WTC11 (cell line): ENCODE measurements around the gene FAM107B. TPM values are rescaled to one million over a fixed set of nuclear protein-coding genes. Genes with fewer than 3 reads are reported as not detected.

ENCODE experiments used
- ATAC-seq: fragments of 200-7000 bp; cut with Tn5 transposase; 2 replicates; pipeline ENCODE4 v1.10.0; 2021; ENCODE audit warnings: mild to moderate bottlenecking, moderate library complexity
- CTCF ChIA-PET: fragments of 300-600 bp; sonication (Branson Sonifier 250); formaldehyde crosslinking; loops from one replicate; lab custom pipeline; 2021; ENCODE audit warnings: antibody characterized with exemption; lab: Charles Lee
- POLR2A ChIA-PET: fragments of 350-600 bp; sonication (Branson Sonifier 250); formaldehyde crosslinking; loops from one replicate; lab custom pipeline; 2021; ENCODE audit warnings: antibody characterized with exemption; lab: Charles Lee
- DNase-seq: peaks from one replicate; pipeline ENCODE4 v3.0.0; 2021; ENCODE audit warnings: low spot score
- H3K27ac Mint-ChIP-seq: 2 replicates; pipeline ENCODE4 v1.8.0; 2021; ENCODE audit warnings: mixed read lengths
- H3K27me3 Mint-ChIP-seq: 2 replicates; pipeline ENCODE4 v1.8.0; 2021; ENCODE audit warnings: low read depth, mild to moderate bottlenecking, moderate library complexity, mixed read lengths
- H3K36me3 Mint-ChIP-seq: 2 replicates; pipeline ENCODE4 v1.8.0; 2021; ENCODE audit warnings: mixed read lengths
- H3K4me1 Mint-ChIP-seq: 2 replicates; pipeline ENCODE4 v1.8.0; 2022; ENCODE audit warnings: mixed read lengths
- H3K4me3 Mint-ChIP-seq: 2 replicates; pipeline ENCODE4 v1.8.0; 2021; ENCODE audit warnings: mild to moderate bottlenecking, moderate library complexity, mixed read lengths
- H3K9me3 Mint-ChIP-seq: 2 replicates; pipeline ENCODE4 v1.8.0; 2021; ENCODE audit warnings: mixed read lengths
- ESRRA ChIP-seq: sonication (generic); formaldehyde crosslinking; IDR thresholded peaks from 2 replicates; pipeline ENCODE4 v1.8.1; 2022; ENCODE audit warnings: mild to moderate bottlenecking, missing genetic modification reagents, borderline replicate concordance
- GABPB1 ChIP-seq: sonication (generic); formaldehyde crosslinking; IDR thresholded peaks from 2 replicates; pipeline ENCODE4 v1.8.1; 2023; ENCODE audit warnings: mild to moderate bottlenecking, missing genetic modification reagents
- GTF2I ChIP-seq: fragments of 250-450 bp; sonication (Bioruptor Pico); conservative IDR thresholded peaks from 2 replicates; pipeline ENCODE4 v1.4.0; 2021; ENCODE audit warnings: mild to moderate bottlenecking
- IRF2 ChIP-seq: sonication (generic); formaldehyde crosslinking; IDR thresholded peaks from 2 replicates; pipeline ENCODE4 v1.8.0; 2022; ENCODE audit warnings: low read depth, missing genetic modification reagents, borderline replicate concordance
- MXD4 ChIP-seq: fragments of 250-450 bp; sonication (Bioruptor Pico); IDR thresholded peaks from 2 replicates; pipeline ENCODE4 v1.8.0; 2021; ENCODE audit warnings: mild to moderate bottlenecking, moderate library complexity, borderline replicate concordance
- NFATC4 ChIP-seq: fragments of 250-450 bp; sonication (Bioruptor Pico); IDR thresholded peaks from 2 replicates; pipeline ENCODE4 v1.9.0; 2021; ENCODE audit warnings: mild to moderate bottlenecking
- NFYB ChIP-seq: sonication (generic); formaldehyde crosslinking; conservative IDR thresholded peaks from 2 replicates; pipeline ENCODE4 v1.8.0; 2022; ENCODE audit warnings: low read depth, missing genetic modification reagents
- NR1H2 ChIP-seq: sonication (generic); formaldehyde crosslinking; IDR thresholded peaks from 2 replicates; pipeline ENCODE4 v1.9.0; 2021; ENCODE audit warnings: mild to moderate bottlenecking, moderate library complexity, missing genetic modification reagents
- NR3C1 ChIP-seq: sonication (generic); formaldehyde crosslinking; conservative IDR thresholded peaks from 2 replicates; pipeline ENCODE4 v1.8.1; 2023; ENCODE audit warnings: low read depth, mild to moderate bottlenecking, missing genetic modification reagents
- OVOL2 ChIP-seq: fragments of 250-450 bp; sonication (Bioruptor Pico); IDR thresholded peaks from 2 replicates; pipeline ENCODE4 v1.9.0; 2021; ENCODE audit warnings: mild to moderate bottlenecking, borderline replicate concordance
- RELA ChIP-seq: sonication (generic); formaldehyde crosslinking; IDR thresholded peaks from 2 replicates; pipeline ENCODE4 v1.8.1; 2022; ENCODE audit warnings: missing genetic modification reagents, mild to moderate bottlenecking, borderline replicate concordance
- SOX15 ChIP-seq: fragments of 250-450 bp; sonication (Bioruptor Pico); IDR thresholded peaks from 2 replicates; pipeline ENCODE4 v1.9.0; 2021; ENCODE audit warnings: mild to moderate bottlenecking
- TCF7 ChIP-seq: sonication (generic); formaldehyde crosslinking; IDR thresholded peaks from 2 replicates; pipeline ENCODE4 v1.8.0; 2022; ENCODE audit warnings: mild to moderate bottlenecking, low read depth, missing genetic modification reagents, moderate library complexity
- ZNF138 ChIP-seq: sonication (generic); formaldehyde crosslinking; conservative IDR thresholded peaks from 2 replicates; pipeline ENCODE4 v1.8.1; 2022; ENCODE audit warnings: mild to moderate bottlenecking, moderate library complexity, missing genetic modification reagents
- ZNF416 ChIP-seq: fragments of 250-450 bp; sonication (Bioruptor Pico); IDR thresholded peaks from 2 replicates; pipeline ENCODE4 v1.9.0; 2021; ENCODE audit warnings: mild to moderate bottlenecking, inconsistent platforms
- ZNF423 ChIP-seq: fragments of 250-450 bp; sonication (Bioruptor Pico); IDR thresholded peaks from 2 replicates; pipeline ENCODE4 v2.1.2; 2022; ENCODE audit warnings: mild to moderate bottlenecking, moderate library complexity
- total RNA-seq: library from RNA; stranded (reverse); gene quantifications from 3 replicates; pipeline ENCODE4 v1.2.3, GENCODE V29; 2021
- TF ChIP-seq, protein P1 (sequence below): sonication (generic); formaldehyde crosslinking; IDR thresholded peaks from 2 replicates; pipeline ENCODE4 v1.8.1; 2022; ENCODE audit warnings: missing genetic modification reagents, borderline replicate concordance
- TF ChIP-seq, protein P2 (sequence below): sonication (generic); formaldehyde crosslinking; IDR thresholded peaks from 2 replicates; pipeline ENCODE4 v1.8.1; 2022; ENCODE audit warnings: mild to moderate bottlenecking, moderate library complexity, missing genetic modification reagents
- TF ChIP-seq, protein P3 (sequence below): sonication (generic); formaldehyde crosslinking; IDR thresholded peaks from 2 replicates; pipeline ENCODE4 v1.8.0; 2022; ENCODE audit warnings: mild to moderate bottlenecking, missing genetic modification reagents
- TF ChIP-seq, protein P4 (sequence below): sonication (generic); formaldehyde crosslinking; IDR thresholded peaks from 2 replicates; pipeline ENCODE4 v1.8.0; 2022; ENCODE audit warnings: mild to moderate bottlenecking, missing genetic modification reagents
- TF ChIP-seq, protein P5 (sequence below): sonication (generic); formaldehyde crosslinking; IDR thresholded peaks from 2 replicates; pipeline ENCODE4 v1.8.1; 2022; ENCODE audit warnings: mild to moderate bottlenecking, missing genetic modification reagents, moderate library complexity, borderline replicate concordance
- TF ChIP-seq, protein P6 (sequence below): sonication (generic); formaldehyde crosslinking; IDR thresholded peaks from 2 replicates; pipeline ENCODE4 v1.8.0; 2023; ENCODE audit warnings: missing genetic modification reagents
- TF ChIP-seq, protein P7 (sequence below): fragments of 250-450 bp; sonication (Bioruptor Pico); IDR thresholded peaks from 2 replicates; pipeline ENCODE4 v1.9.0; 2021; ENCODE audit warnings: mild to moderate bottlenecking
- TF ChIP-seq, protein P8 (sequence below): sonication (generic); formaldehyde crosslinking; IDR thresholded peaks from 2 replicates; pipeline ENCODE4 v1.8.1; 2023; ENCODE audit warnings: mild to moderate bottlenecking, moderate library complexity, missing genetic modification reagents

The FAM107B gene
- total RNA-seq, 1 experiment from 2014 or later = 22.4 TPM

DNA sequence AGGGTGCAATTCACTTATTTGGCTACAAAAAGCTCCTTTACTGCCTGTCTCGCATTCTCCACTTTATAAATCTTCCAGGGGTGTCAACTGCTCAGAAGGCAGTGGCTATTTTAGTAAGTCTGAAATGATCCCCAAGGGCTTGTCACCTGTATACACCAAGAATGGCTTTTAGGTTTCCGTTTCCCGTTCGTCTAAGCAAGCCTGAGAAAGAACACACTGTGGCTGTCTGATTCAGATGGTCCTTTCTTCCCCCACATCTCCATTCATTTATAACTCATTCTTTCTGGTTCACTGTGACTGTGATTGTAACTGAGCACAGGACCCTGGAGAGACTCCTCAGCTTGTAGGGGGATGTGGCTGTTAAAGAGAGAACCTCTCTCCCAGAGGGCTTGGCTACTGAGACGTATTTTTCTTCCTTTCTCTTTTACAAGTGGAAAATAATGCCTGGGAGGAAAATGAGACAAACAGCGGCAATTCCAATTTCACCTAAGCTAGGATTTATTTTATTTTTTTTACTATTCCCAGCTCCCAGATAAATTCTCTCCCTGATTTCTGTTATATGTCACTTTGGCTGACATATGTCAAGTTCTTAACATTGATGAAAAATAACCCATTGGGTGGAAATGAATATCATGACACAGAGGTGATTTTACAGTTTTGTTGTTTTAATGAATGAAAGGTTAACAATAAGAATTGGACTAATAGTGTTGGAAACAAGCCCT lies 129.3 kb downstream of the FAM107B start:
- TF ChIP-seq, protein P1, sequence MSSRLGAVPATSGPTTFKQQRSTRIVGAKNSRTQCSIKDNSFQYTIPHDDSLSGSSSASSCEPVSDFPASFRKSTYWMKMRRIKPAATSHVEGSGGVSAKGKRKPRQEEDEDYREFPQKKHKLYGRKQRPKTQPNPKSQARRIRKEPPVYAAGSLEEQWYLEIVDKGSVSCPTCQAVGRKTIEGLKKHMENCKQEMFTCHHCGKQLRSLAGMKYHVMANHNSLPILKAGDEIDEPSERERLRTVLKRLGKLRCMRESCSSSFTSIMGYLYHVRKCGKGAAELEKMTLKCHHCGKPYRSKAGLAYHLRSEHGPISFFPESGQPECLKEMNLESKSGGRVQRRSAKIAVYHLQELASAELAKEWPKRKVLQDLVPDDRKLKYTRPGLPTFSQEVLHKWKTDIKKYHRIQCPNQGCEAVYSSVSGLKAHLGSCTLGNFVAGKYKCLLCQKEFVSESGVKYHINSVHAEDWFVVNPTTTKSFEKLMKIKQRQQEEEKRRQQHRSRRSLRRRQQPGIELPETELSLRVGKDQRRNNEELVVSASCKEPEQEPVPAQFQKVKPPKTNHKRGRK (CRISPR knock-in tag) = no peak
- TF ChIP-seq, protein P2, sequence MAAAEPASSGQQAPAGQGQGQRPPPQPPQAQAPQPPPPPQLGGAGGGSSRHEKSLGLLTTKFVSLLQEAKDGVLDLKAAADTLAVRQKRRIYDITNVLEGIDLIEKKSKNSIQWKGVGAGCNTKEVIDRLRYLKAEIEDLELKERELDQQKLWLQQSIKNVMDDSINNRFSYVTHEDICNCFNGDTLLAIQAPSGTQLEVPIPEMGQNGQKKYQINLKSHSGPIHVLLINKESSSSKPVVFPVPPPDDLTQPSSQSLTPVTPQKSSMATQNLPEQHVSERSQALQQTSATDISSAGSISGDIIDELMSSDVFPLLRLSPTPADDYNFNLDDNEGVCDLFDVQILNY (CRISPR knock-in tag) = no peak
- TF ChIP-seq ZNF416 (CRISPR knock-in tag) = no peak
- no peak for TF ChIP-seq IRF2
- TF ChIP-seq ESRRA (CRISPR knock-in tag) = no peak
- TF ChIP-seq, protein P3, sequence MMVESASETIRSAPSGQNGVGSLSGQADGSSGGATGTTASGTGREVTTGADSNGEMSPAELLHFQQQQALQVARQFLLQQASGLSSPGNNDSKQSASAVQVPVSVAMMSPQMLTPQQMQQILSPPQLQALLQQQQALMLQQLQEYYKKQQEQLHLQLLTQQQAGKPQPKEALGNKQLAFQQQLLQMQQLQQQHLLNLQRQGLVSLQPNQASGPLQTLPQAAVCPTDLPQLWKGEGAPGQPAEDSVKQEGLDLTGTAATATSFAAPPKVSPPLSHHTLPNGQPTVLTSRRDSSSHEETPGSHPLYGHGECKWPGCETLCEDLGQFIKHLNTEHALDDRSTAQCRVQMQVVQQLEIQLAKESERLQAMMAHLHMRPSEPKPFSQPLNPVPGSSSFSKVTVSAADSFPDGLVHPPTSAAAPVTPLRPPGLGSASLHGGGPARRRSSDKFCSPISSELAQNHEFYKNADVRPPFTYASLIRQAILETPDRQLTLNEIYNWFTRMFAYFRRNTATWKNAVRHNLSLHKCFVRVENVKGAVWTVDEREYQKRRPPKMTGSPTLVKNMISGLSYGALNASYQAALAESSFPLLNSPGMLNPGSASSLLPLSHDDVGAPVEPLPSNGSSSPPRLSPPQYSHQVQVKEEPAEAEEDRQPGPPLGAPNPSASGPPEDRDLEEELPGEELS (CRISPR knock-in tag) = no peak
- no peak for TF ChIP-seq NFYB (CRISPR knock-in tag)
- no peak for TF ChIP-seq SOX15
- TF ChIP-seq, protein P4, sequence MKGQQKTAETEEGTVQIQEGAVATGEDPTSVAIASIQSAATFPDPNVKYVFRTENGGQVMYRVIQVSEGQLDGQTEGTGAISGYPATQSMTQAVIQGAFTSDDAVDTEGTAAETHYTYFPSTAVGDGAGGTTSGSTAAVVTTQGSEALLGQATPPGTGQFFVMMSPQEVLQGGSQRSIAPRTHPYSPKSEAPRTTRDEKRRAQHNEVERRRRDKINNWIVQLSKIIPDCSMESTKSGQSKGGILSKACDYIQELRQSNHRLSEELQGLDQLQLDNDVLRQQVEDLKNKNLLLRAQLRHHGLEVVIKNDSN = no peak
- TF ChIP-seq, protein P5, sequence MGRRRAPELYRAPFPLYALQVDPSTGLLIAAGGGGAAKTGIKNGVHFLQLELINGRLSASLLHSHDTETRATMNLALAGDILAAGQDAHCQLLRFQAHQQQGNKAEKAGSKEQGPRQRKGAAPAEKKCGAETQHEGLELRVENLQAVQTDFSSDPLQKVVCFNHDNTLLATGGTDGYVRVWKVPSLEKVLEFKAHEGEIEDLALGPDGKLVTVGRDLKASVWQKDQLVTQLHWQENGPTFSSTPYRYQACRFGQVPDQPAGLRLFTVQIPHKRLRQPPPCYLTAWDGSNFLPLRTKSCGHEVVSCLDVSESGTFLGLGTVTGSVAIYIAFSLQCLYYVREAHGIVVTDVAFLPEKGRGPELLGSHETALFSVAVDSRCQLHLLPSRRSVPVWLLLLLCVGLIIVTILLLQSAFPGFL (CRISPR knock-in tag) = no peak
- POLR2A ChIA-PET = interaction anchor here (0.7 kb wide), 1 partner anchor 8 kb away, joined by 3 read pairs; no protein-coding TSS in a partner anchor
- Mint-ChIP-seq H3K4me1 (peaks cover 27% of the 10 kb centered on the region), H3K27me3 (peaks cover 7% of the 10 kb centered on the region; the same call in 1 of the 2 replicates), H3K4me3 (no peak overlapping the region), H3K36me3 (no peaks in the 10 kb centered on the region), H3K9me3 (peaks cover 19% of the 10 kb centered on the region), H3K27ac (no peak overlapping the region)
- DNase-seq (no peak), ATAC-seq (no peak)
- CTCF ChIA-PET = no interaction called here

DNA sequence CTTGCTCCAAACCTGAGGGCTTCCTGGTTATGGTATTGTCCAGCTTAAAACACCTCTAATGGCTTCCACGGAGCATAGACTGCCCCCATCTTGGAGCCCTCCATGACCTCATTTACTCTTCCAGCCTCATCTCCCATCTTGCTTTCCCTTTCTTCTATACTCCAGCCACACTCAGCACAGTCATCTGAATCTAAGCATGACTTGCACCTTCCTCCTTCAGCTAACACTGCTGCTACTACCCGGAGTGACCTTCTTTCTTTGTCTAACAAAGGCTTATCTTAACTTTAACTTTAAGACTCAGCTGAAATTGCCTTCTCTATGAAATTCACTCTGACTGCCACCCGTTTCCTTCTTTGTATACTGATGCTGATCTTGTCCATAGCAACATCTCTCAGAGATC lies 135.1 kb downstream of the FAM107B start:
- CTCF ChIA-PET = no interaction called here
- H3K4me3 Mint-ChIP-seq = no peak overlapping the region
- DNase-seq = no peak
- no peaks in the 10 kb centered on the region for H3K36me3 Mint-ChIP-seq
- H3K27me3 Mint-ChIP-seq = peaks cover 57% of the 10 kb centered on the region
- no peak overlapping the region for H3K27ac Mint-ChIP-seq
- no peak for ATAC-seq
- peaks cover 12% of the 10 kb centered on the region; the same call in 1 of the 2 replicates for H3K9me3 Mint-ChIP-seq
- H3K4me1 Mint-ChIP-seq = peaks cover 13% of the 10 kb centered on the region
- POLR2A ChIA-PET = no interaction called here
- TF ChIP-seq, protein P6, sequence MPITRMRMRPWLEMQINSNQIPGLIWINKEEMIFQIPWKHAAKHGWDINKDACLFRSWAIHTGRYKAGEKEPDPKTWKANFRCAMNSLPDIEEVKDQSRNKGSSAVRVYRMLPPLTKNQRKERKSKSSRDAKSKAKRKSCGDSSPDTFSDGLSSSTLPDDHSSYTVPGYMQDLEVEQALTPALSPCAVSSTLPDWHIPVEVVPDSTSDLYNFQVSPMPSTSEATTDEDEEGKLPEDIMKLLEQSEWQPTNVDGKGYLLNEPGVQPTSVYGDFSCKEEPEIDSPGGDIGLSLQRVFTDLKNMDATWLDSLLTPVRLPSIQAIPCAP (CRISPR knock-in tag) = no peak
- TF ChIP-seq ZNF423 (CRISPR knock-in tag) (no peak), TCF7 (no peak), OVOL2 (no peak), ZNF416 (CRISPR knock-in tag) (no peak), ZNF138 (CRISPR knock-in tag) (no peak), NR3C1 (CRISPR knock-in tag) (no peak), MXD4 (CRISPR knock-in tag) (no peak), NFATC4 (CRISPR knock-in tag) (no peak), NFYB (CRISPR knock-in tag) (no peak), GABPB1 (CRISPR knock-in tag) (no peak), NR1H2 (CRISPR knock-in tag) (no peak), RELA (no peak), GTF2I (CRISPR knock-in tag) (no peak)
- TF ChIP-seq, protein P7, sequence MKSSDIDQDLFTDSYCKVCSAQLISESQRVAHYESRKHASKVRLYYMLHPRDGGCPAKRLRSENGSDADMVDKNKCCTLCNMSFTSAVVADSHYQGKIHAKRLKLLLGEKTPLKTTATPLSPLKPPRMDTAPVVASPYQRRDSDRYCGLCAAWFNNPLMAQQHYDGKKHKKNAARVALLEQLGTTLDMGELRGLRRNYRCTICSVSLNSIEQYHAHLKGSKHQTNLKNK (CRISPR knock-in tag) = no peak
- TF ChIP-seq, protein P8, sequence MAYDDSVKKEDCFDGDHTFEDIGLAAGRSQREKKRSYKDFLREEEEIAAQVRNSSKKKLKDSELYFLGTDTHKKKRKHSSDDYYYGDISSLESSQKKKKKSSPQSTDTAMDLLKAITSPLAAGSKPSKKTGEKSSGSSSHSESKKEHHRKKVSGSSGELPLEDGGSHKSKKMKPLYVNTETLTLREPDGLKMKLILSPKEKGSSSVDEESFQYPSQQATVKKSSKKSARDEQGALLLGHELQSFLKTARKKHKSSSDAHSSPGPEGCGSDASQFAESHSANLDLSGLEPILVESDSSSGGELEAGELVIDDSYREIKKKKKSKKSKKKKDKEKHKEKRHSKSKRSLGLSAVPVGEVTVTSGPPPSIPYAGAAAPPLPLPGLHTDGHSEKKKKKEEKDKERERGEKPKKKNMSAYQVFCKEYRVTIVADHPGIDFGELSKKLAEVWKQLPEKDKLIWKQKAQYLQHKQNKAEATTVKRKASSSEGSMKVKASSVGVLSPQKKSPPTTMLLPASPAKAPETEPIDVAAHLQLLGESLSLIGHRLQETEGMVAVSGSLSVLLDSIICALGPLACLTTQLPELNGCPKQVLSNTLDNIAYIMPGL = no peak
- TF ChIP-seq, protein P2 (CRISPR knock-in tag) = no peak
